ENCODE data around the gene COL15A1. TPM values are rescaled to one million over a fixed set of nuclear protein-coding genes. Genes with fewer than 3 reads are reported as not detected.

Gene COL15A1
- total RNA-seq, 1 experiment from 2014 or later: not detected

- DNase-seq: no peak
- Histone ChIP-seq H2AK5ac (ENCODE audit: insufficient read length, low read length) (no peak overlapping the region), H3K9me3 (ENCODE audit: control insufficient read depth, low read depth, low read length) (no peaks in the 10 kb centered on the region), H3K4me2 (ENCODE audit: insufficient read depth, insufficient read length, low read length) (no peak overlapping the region), H2BK12ac (ENCODE audit: insufficient read length, low read depth, low read length) (no peak overlapping the region), H3K4ac (ENCODE audit: low read depth, low read length) (no peak overlapping the region), H3K27ac (ENCODE audit: insufficient read length, low read depth, low read length) (no peak overlapping the region), H3K56ac (ENCODE audit: insufficient read length, low read depth, low read length) (no peak overlapping the region), H4K91ac (ENCODE audit: insufficient read length, low read depth, low read length) (no peak overlapping the region), H2BK20ac (ENCODE audit: low read depth, low read length, poor library complexity, severe bottlenecking) (no peak overlapping the region), H3K79me2 (ENCODE audit: insufficient read depth, low read length) (0 out of 2 replicates have a peak, but pooled peaks cover 2% of the 10 kb centered on the region), H3K79me1 (ENCODE audit: insufficient read depth, low read depth, low read length, poor library complexity, severe bottlenecking) (no peaks in the 10 kb centered on the region), H3K14ac (ENCODE audit: insufficient read depth, low read length) (no peak overlapping the region), H2BK120ac (ENCODE audit: low read depth, low read length, poor library complexity, severe bottlenecking) (no peak overlapping the region), H3T11ph (ENCODE audit: low read length) (no peak overlapping the region), H2BK5ac (ENCODE audit: insufficient read length, low read length) (no peak overlapping the region), H3K23ac (ENCODE audit: insufficient read length, low read depth, low read length) (no peak overlapping the region), H2BK15ac (ENCODE audit: low read depth, low read length) (no peak overlapping the region), H4K8ac (replicated peaks; ENCODE audit: insufficient read length, low read depth, low read length) (no peak overlapping the region), H3K27me3 (ENCODE audit: insufficient read depth, low read length) (no peaks in the 10 kb centered on the region), H3K4me1 (ENCODE audit: insufficient read depth, low read length) (no peaks in the 10 kb centered on the region), H4K20me1 (ENCODE audit: control insufficient read depth, insufficient read depth, insufficient read length) (no peaks in the 10 kb centered on the region), H3K9ac (ENCODE audit: extremely low read depth, insufficient read length, low read length) (no peak overlapping the region), H3K18ac (ENCODE audit: insufficient read length, low read depth, low read length) (no peak overlapping the region), H3K23me2 (ENCODE audit: insufficient read length, low read depth, low read length, poor library complexity, severe bottlenecking) (no peaks in the 10 kb centered on the region), H4K5ac (ENCODE audit: insufficient read length, low read depth, low read length) (no peak overlapping the region), H2AFZ (ENCODE audit: low read length) (no peak overlapping the region)
- Mint-ChIP-seq H3K27ac (no peak overlapping the region), H3K27me3 (ENCODE audit: low read depth) (peaks cover 1% of the 10 kb centered on the region), H3K4me3 (no peak overlapping the region), H3K4me1 (no peaks in the 10 kb centered on the region), H3K36me3 (ENCODE audit: insufficient read depth in 1 of 3, low read depth in 3 of 3) (peaks cover 2 to 8% (median 7%) of the 10 kb centered on the region in 3 experiments; a peak in 6 of 7 replicates), H3K9me3 (peaks cover 13 to 16% of the 10 kb centered on the region in 2 experiments)
- no CpG with 5 or more reads among the region's 10 CpGs for WGBS (ENCODE audit: extremely low coverage, insufficient read length, low lambda C conversion rate)
- TF ChIP-seq CTCF (conservative IDR thresholded peaks at IDR 0.05): no peak
These were observed 73.1 kb downstream of the COL15A1 start for GRCh38 chr9:99016681-99017387.
